IMR-90 (cell line): ENCODE results near the gene RNF114. TPM values are rescaled to one million over a fixed set of nuclear protein-coding genes. Genes with fewer than 3 reads are reported as not detected.

Experiments used
- ATAC-seq: fragments of 200-7000 bp; cut with Tn5 transposase; 2 replicates; pipeline ENCODE4 v1.9.1; 2020; ENCODE audit warnings: low read depth, mild to moderate bottlenecking, moderate library complexity
- BruUV-seq: library from RNA; stranded (reverse); fragments of 400-500 nt; replicated peaks from 2 replicates; lab custom pipeline; 2021; lab: Mats Ljungman, UMichigan
- CTCF ChIA-PET: fragments of 300-600 bp; formaldehyde crosslinking; extraction: SDS; loops from one replicate; lab custom pipeline; 2021; ENCODE audit warnings: antibody characterized with exemption; lab: Yijun Ruan, JAX
- POLR2A ChIA-PET: fragments of 300-600 bp; sonication (Branson Sonifier 250); formaldehyde crosslinking; loops from one replicate; lab custom pipeline; 2022; ENCODE audit warnings: antibody characterized with exemption; ENCODE audit not compliant: unreplicated experiment; lab: Charles Lee
- DNase-seq: peaks from one replicate; pipeline ENCODE4 v3.0.0; 2013
- H2AFZ ChIP-seq: replicated peaks from 2 replicates; pipeline ENCODE3; 2013; ENCODE audit warnings: low read length, mild to moderate bottlenecking; ENCODE audit not compliant: poor library complexity
- H2AK5ac ChIP-seq: 2 replicates; pipeline ENCODE4 v1.6.1; 2013; ENCODE audit warnings: low read depth, low read length, inconsistent platforms
- H2AK9ac ChIP-seq: replicated peaks from 2 replicates; pipeline ENCODE3; 2013; ENCODE audit warnings: mild to moderate bottlenecking, low read depth, low read length, moderate library complexity; ENCODE audit not compliant: poor library complexity
- H2BK120ac ChIP-seq: 2 replicates; pipeline ENCODE4 v1.6.1; 2013; ENCODE audit warnings: low read depth, low read length, inconsistent platforms
- H2BK15ac ChIP-seq: 3 replicates; pipeline ENCODE4 v1.6.1; 2013; ENCODE audit warnings: low read depth, low read length, inconsistent platforms
- H2BK20ac ChIP-seq: 2 replicates; pipeline ENCODE4 v1.6.1; 2013; ENCODE audit warnings: low read depth, mild to moderate bottlenecking, inconsistent platforms, low read length, moderate library complexity
- H2BK5ac ChIP-seq: 2 replicates; pipeline ENCODE4 v1.6.1; 2013; ENCODE audit warnings: mild to moderate bottlenecking, low read depth, low read length, inconsistent platforms; ENCODE audit not compliant: poor library complexity, severe bottlenecking
- H3K14ac ChIP-seq: replicated peaks from 2 replicates; pipeline ENCODE4 v1.6.1; 2013; ENCODE audit warnings: low read depth, low read length, inconsistent platforms
- H3K18ac ChIP-seq: 2 replicates; pipeline ENCODE4 v1.6.1; 2013; ENCODE audit warnings: low read depth, low read length, control low read depth
- H3K23ac ChIP-seq: 2 replicates; pipeline ENCODE4 v1.6.1; 2013; ENCODE audit warnings: low read depth, low read length, inconsistent platforms
- H3K27ac ChIP-seq: 2 replicates; pipeline ENCODE4 v1.5.1; 2013; ENCODE audit warnings: mild to moderate bottlenecking, control low read depth, low read length; ENCODE audit not compliant: insufficient read depth
- H3K27me3 ChIP-seq: 2 replicates; pipeline ENCODE4 v1.6.1; 2013; ENCODE audit warnings: low read length; ENCODE audit not compliant: control insufficient read depth, insufficient read depth
- H3K36me3 ChIP-seq: 2 replicates; pipeline ENCODE4 v1.6.1; 2013; ENCODE audit warnings: low read length, mixed read lengths; ENCODE audit not compliant: control insufficient read depth, insufficient read depth
- H3K4ac ChIP-seq: 2 replicates; pipeline ENCODE4 v1.6.1; 2013; ENCODE audit warnings: low read depth, low read length, inconsistent platforms
- H3K4me1 ChIP-seq: 2 replicates; pipeline ENCODE4 v1.6.1; 2013; ENCODE audit warnings: low read length, mixed read lengths; ENCODE audit not compliant: control insufficient read depth, insufficient read depth
- H3K4me2 ChIP-seq: 2 replicates; pipeline ENCODE4 v1.6.1; 2013; ENCODE audit warnings: low read depth, mild to moderate bottlenecking, control low read depth, low read length, moderate library complexity
- H3K4me3 ChIP-seq: 2 replicates; pipeline ENCODE4 v1.5.1; 2013; ENCODE audit warnings: low read depth, mild to moderate bottlenecking, control low read depth, low read length, moderate library complexity; ENCODE audit not compliant: insufficient read depth
- H3K56ac ChIP-seq: 2 replicates; pipeline ENCODE4 v1.6.1; 2013; ENCODE audit warnings: low read length, inconsistent platforms; ENCODE audit not compliant: insufficient read depth; ENCODE audit errors: extremely low read depth
- H3K79me1 ChIP-seq, 2 experiments: 2 replicates each; pipeline ENCODE4 v1.6.1; 2013; ENCODE audit warnings: low read length in 2 of 2, inconsistent platforms in 1 of 2, low read depth in 1 of 2
- H3K9ac ChIP-seq: 2 replicates; pipeline ENCODE4 v1.6.1; 2013; ENCODE audit warnings: low read depth, low read length, control low read depth
- H3K9me1 ChIP-seq: 2 replicates; pipeline ENCODE4 v1.6.1; 2013; ENCODE audit warnings: low read length, inconsistent platforms; ENCODE audit not compliant: insufficient read depth
- H3K9me3 ChIP-seq: 2 replicates; pipeline ENCODE4 v1.6.1; 2013; ENCODE audit warnings: low read length; ENCODE audit not compliant: control insufficient read depth, insufficient read depth
- H4K20me1 ChIP-seq: 2 replicates; pipeline ENCODE4 v1.6.1; 2013; ENCODE audit warnings: low read length, inconsistent platforms; ENCODE audit not compliant: insufficient read depth
- H4K5ac ChIP-seq: 2 replicates; pipeline ENCODE4 v1.6.1; 2013; ENCODE audit warnings: mild to moderate bottlenecking, low read depth, low read length, control low read depth
- H4K8ac ChIP-seq, 2 experiments: 2 replicates each; pipeline ENCODE4 v1.6.1; 2013; ENCODE audit warnings: low read depth in 2 of 2, low read length in 2 of 2, control low read depth in 1 of 2, inconsistent platforms in 1 of 2
- H4K91ac ChIP-seq: 2 replicates; pipeline ENCODE4 v1.6.1; 2013; ENCODE audit warnings: low read depth, low read length, inconsistent platforms; ENCODE audit not compliant: insufficient read depth
- CEBPB ChIP-seq: IDR thresholded peaks from 2 replicates; pipeline ENCODE4 v1.6.1; 2012; ENCODE audit warnings: low read depth, low read length, improper control_type of control experiment
- CHD1 ChIP-seq: IDR thresholded peaks from 2 replicates; pipeline ENCODE4 v1.6.1; 2012; ENCODE audit warnings: low read depth, low read length, improper control_type of control experiment
- CTCF ChIP-seq: conservative IDR thresholded peaks from 2 replicates; pipeline ENCODE4 v1.5.1; 2012; ENCODE audit warnings: mild to moderate bottlenecking, low read depth, low read length, improper control_type of control experiment
- FOS ChIP-seq: fragments of 150-350 bp; IDR thresholded peaks from 2 replicates; pipeline ENCODE4 v1.6.1; 2016; ENCODE audit warnings: low read depth, low read length
- MAZ ChIP-seq: IDR thresholded peaks from 2 replicates; pipeline ENCODE4 v1.6.1; 2012; ENCODE audit warnings: low read depth, mild to moderate bottlenecking, low read length, improper control_type of control experiment, moderate library complexity, borderline replicate concordance
- MXI1 ChIP-seq: IDR thresholded peaks from 2 replicates; pipeline ENCODE4 v1.6.1; 2012; ENCODE audit warnings: low read depth, mild to moderate bottlenecking, low read length, moderate library complexity, borderline replicate concordance
- NFE2L2 ChIP-seq: fragments of 150-350 bp; IDR thresholded peaks from 2 replicates; pipeline ENCODE4 v1.6.1; 2016; ENCODE audit warnings: low read depth, mild to moderate bottlenecking, low read length
- RAD21 ChIP-seq: IDR thresholded peaks from 2 replicates; pipeline ENCODE4 v1.6.1; 2012; ENCODE audit warnings: low read length, improper control_type of control experiment
- SMC3 ChIP-seq: fragments of 150-350 bp; IDR thresholded peaks from 2 replicates; pipeline ENCODE4 v1.6.1; 2016; ENCODE audit warnings: low read depth, mild to moderate bottlenecking, antibody characterized with exemption, low read length, moderate library complexity
- WGBS, 2 experiments: methylation state at CpG; one replicate each; pipeline versions ENCODE4 v1.1.5 to v1.1.7; 2013; ENCODE audit warnings: missing lambda C conversion rate in 2 of 2; ENCODE audit not compliant: insufficient read length in 1 of 2; ENCODE audit errors: extremely low coverage in 2 of 2; 5-methylcytosine and 5-hydroxymethylcytosine counted together
- dilution Hi-C: fragments of 300-500 bp; cut with HindIII; formaldehyde crosslinking; loops from one replicate; pipeline ENCODE4 v1.14.3; 2018; ENCODE audit warnings: low sequenced_read_pairs; ENCODE audit not compliant: unreplicated experiment
- in situ Hi-C: fragments of 300-500 bp; cut with MboI; formaldehyde crosslinking; loops from 3 replicates; pipeline ENCODE4 v1.14.3; 2019; ENCODE audit warnings: low sequenced_read_pairs, inconsistent platforms, mixed read lengths
- intact Hi-C: fragments of 100-400 bp; cut with micrococcal nuclease; formaldehyde crosslinking; loops from 2 replicates; pipeline ENCODE4 v1.10.0; 2022
- polyA plus RNA-seq, 3 experiments: library from polyadenylated mRNA; depleted of rRNA; stranded (reverse); fragments of >200 nt; gene quantifications; 2 replicates each; pipeline ENCODE4 v1.2.3, GENCODE V29; 2012; ENCODE audit warnings: low replicate concordance in 1 of 3
- total RNA-seq: library from RNA; depleted of rRNA; stranded (reverse); fragments of >200 nt; gene quantifications from 2 replicates; pipeline ENCODE4 v1.2.3, GENCODE V29; 2012
- TF ChIP-seq, protein P1 (sequence below): fragments of 150-350 bp; IDR thresholded peaks from 2 replicates; pipeline ENCODE4 v1.6.1; 2017; ENCODE audit warnings: mild to moderate bottlenecking, antibody characterized with exemption, low read length, low read depth

RNF114 gene
- total and polyA plus RNA-seq, 2 of the 4 experiments (the other 2 are of a cell fraction): 44.6 to 62.3 TPM

DNA sequence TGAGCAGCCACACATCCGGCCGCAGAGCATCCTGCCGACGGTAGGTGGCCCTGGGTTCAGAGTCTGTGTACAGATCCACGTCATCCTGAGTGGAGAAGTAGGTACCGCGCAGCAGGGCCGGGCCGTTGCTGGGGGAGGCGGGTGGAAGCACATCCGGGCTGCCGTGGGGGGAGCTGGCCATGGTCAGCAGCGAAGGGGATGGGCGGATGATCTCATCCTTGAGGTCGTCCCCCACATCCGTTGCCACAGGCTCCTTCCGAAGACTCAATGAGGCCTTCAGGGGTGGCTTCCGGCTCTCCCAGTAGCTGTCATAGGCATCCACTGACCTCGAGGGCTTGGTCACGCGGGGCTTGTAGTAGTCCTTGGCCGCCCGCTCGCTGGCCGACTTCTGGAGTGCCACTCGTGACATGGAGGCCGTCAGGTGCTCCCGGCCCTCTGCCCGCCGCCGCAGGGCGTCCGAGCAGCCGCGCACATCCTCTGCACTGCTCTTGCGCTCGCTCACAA is 30.0 kb upstream of the RNF114 start:
- Histone ChIP-seq H3K36me3 (peaks cover 50% of the 10 kb centered on the region), H2AK9ac (no peak overlapping the region), H3K9me1 (peaks cover 5% of the 10 kb centered on the region), H3K9me3 (no peaks in the 10 kb centered on the region), H4K5ac (no peak overlapping the region), H3K9ac (no peak overlapping the region), H3K27me3 (no peaks in the 10 kb centered on the region), H3K4me1 (peaks cover 3% of the 10 kb centered on the region; the same call in 1 of the 2 replicates), H3K27ac (no peak overlapping the region), H3K18ac (no peak overlapping the region), H2BK15ac (no peak overlapping the region), H4K91ac (no peak overlapping the region), H3K23ac (no peak overlapping the region), H3K14ac (no peak overlapping the region), H2AK5ac (no peak overlapping the region), H3K56ac (no peak overlapping the region), H3K4me3 (no peak overlapping the region), H2BK5ac (no peak overlapping the region), H4K20me1 (peaks cover 41% of the 10 kb centered on the region), H3K4ac (no peak overlapping the region), H3K79me1 (peaks cover 18 to 64% of the 10 kb centered on the region in 2 experiments), H3K4me2 (no peak overlapping the region), H2BK20ac (no peak overlapping the region), H2BK120ac (no peak overlapping the region), H2AFZ (no peak overlapping the region), H4K8ac (no peak overlapping the region)
- no peak for DNase-seq
- dilution Hi-C loops (no loop called here), intact Hi-C loops (no loop called here), in situ Hi-C loops (no loop called here)
- no TSS peak for BruUV-seq
- 93% methylated on average over 23 of the region's 37 CpGs; no CpG with 5 or more reads in 1 of the 2 experiments for whole genome bisulfite sequencing, 2 experiments
- TF ChIP-seq CHD1: no peak
- TF ChIP-seq NFE2L2: no peak
- no peak for TF ChIP-seq MAZ
- TF ChIP-seq, protein P1, sequence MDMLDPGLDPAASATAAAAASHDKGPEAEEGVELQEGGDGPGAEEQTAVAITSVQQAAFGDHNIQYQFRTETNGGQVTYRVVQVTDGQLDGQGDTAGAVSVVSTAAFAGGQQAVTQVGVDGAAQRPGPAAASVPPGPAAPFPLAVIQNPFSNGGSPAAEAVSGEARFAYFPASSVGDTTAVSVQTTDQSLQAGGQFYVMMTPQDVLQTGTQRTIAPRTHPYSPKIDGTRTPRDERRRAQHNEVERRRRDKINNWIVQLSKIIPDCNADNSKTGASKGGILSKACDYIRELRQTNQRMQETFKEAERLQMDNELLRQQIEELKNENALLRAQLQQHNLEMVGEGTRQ: no peak
- no peak for TF ChIP-seq SMC3
- TF ChIP-seq MXI1: no peak
- TF ChIP-seq CTCF: no peak
- TF ChIP-seq FOS: no peak
- no peak for TF ChIP-seq RAD21
- TF ChIP-seq CEBPB: no peak
- POLR2A ChIA-PET: no interaction called here
- ATAC-seq: no peak
- CTCF ChIA-PET: interaction anchor here (0.6 kb wide), 1 partner anchor 21 kb away, joined by 6 read pairs; no protein-coding TSS in a partner anchor
